ENCODE measurements around the gene MRFAP1. TPM values are rescaled to one million over a fixed set of nuclear protein-coding genes. Genes with fewer than 3 reads are reported as not detected.

The MRFAP1 gene
- total and polyA plus RNA-seq, 2 donors (not counting 1 experiment from before 2014, with no cell fraction given): 54.8 to 113 TPM

DNA sequence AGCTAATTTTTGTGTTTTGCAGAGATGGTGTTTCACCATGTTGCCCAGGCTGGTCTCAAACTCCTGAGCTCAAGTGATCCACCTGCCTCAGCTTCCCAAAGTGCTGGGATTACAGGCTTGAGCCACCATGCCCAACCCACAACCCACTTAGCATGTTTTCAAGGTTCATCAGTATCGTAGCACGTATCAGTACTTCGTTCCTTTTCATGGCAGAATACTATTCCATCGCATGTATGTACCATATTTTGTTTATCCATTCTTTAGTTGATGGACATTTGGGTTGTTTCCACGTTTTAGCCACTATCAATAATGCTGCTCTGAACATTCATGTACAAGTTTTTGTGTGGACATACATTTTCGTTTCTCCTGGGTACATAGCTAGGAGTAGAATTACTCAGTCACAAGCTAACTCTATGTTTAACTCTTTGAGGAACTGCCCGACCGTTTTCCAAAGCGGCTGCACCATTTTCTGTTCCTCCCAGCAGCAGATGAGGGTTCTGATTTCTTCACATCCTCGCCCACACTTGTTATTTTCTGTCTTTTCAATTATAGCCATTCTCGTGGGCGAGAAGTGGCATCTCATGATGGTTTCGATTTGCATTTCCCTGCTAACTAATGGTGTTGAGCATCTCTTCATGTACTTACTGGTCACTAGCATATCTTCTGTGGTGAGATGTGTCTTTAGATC is 33.0 kb upstream of the MRFAP1 start:
- H2AFZ ChIP-seq (ENCODE audit: insufficient read depth, low read depth, low read length, poor library complexity, severe bottlenecking): no peak overlapping the region
- no peaks in the 10 kb centered on the region for H3K4me1 ChIP-seq (ENCODE audit: control insufficient read depth in 2 of 2, insufficient read depth in 2 of 2, low read length in 2 of 2)
- TF ChIP-seq, protein P1, sequence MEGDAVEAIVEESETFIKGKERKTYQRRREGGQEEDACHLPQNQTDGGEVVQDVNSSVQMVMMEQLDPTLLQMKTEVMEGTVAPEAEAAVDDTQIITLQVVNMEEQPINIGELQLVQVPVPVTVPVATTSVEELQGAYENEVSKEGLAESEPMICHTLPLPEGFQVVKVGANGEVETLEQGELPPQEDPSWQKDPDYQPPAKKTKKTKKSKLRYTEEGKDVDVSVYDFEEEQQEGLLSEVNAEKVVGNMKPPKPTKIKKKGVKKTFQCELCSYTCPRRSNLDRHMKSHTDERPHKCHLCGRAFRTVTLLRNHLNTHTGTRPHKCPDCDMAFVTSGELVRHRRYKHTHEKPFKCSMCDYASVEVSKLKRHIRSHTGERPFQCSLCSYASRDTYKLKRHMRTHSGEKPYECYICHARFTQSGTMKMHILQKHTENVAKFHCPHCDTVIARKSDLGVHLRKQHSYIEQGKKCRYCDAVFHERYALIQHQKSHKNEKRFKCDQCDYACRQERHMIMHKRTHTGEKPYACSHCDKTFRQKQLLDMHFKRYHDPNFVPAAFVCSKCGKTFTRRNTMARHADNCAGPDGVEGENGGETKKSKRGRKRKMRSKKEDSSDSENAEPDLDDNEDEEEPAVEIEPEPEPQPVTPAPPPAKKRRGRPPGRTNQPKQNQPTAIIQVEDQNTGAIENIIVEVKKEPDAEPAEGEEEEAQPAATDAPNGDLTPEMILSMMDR (IDR thresholded peaks at IDR 0.05): no peak
- TF ChIP-seq EZH2 (IDR thresholded peaks at IDR 0.05; ENCODE audit: borderline replicate concordance, insufficient read depth, low read depth, low read length, poor library complexity, severe bottlenecking): no peak
- H3K27ac ChIP-seq (ENCODE audit: low read length in 2 of 2): no peak overlapping the region
- no CpG with 5 or more reads among the region's 13 CpGs for WGBS (ENCODE audit: insufficient coverage)
- peaks cover 0 to 33% (median 6%) of the 10 kb centered on the region in 3 donors for H3K9me3 ChIP-seq (ENCODE audit: control extremely low read depth in 1 of 3, control insufficient read depth in 2 of 3, insufficient read depth in 1 of 3, low read length in 2 of 3)
- H3K36me3 ChIP-seq (replicated peaks in 1 of 2; ENCODE audit: control extremely low read depth in 1 of 2, control insufficient read depth in 1 of 2, extremely low read depth in 1 of 2, insufficient read depth in 2 of 2, low read length in 1 of 2): peaks cover 7 to 87% of the 10 kb centered on the region in 2 experiments
- H3K4me2 ChIP-seq (replicated peaks; ENCODE audit: low read depth, low read length, poor library complexity, severe bottlenecking): no peak overlapping the region
- intact Hi-C loops (cut with micrococcal nuclease): no loop called here
- H3K4me3 ChIP-seq (ENCODE audit: control extremely low read depth in 1 of 5, extremely low read depth in 1 of 5, insufficient read depth in 1 of 5, low read depth in 2 of 5, low read length in 4 of 5): no peak overlapping the region
- Mint-ChIP-seq H3K9me3 (ENCODE audit: insufficient read depth) (no peaks in the 10 kb centered on the region), H3K27me3 (no peaks in the 10 kb centered on the region), H3K4me3 (no peak overlapping the region), H3K4me1 (peaks cover 2% of the 10 kb centered on the region), H3K27ac (no peak overlapping the region)
- no peaks in the 10 kb centered on the region for H3K27me3 ChIP-seq (replicated peaks in 1 of 4; ENCODE audit: control extremely low read depth in 1 of 4, control insufficient read depth in 3 of 4, insufficient read depth in 4 of 4, low read length in 3 of 4)
- H3K79me2 ChIP-seq (ENCODE audit: control insufficient read depth, insufficient read depth, low read length): no peaks in the 10 kb centered on the region
- no peaks in the 10 kb centered on the region for H4K20me1 ChIP-seq (ENCODE audit: control insufficient read depth, insufficient read depth, low read length, poor library complexity, severe bottlenecking)
- ATAC-seq (ENCODE audit: low read depth) (no peak), DNase-seq (no peak)
- POLR2A ChIA-PET: no interaction called here
- CTCF ChIA-PET: no interaction called here
- no peak overlapping the region for H3K9ac ChIP-seq (ENCODE audit: low read length)

DNA sequence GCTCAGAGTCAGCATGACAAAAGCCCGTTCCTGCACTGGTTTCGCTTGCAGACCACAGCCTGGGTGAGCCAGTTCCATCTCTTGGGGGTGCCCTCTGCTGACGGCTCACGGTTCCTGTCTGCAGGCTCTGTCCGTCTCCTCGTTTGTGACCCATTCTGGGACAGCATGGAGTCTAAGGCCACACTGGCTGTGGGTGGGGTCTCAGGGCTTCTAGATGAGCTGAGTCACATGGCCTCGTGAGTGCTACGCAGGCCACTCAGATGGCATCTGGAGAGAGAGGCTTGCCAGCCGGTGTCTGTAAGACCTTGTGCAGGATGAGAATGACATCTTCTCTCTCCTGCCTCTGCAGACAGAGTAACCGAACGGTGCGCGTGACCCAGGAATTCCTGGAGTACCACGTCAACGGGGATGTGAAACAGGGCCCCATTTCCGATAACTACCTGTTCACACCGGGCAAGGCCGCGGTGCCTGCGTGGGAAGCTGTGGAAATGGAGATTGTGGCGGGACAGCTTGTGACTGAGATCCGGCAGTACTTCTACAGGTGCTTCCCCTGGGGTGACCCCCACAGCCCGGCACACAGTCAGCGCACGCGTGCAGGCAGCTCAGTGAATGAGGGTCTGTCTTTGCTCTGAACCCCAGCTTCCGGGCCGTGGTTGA is 31.6 kb upstream of the MRFAP1 start:
- peaks cover 7 to 85% of the 10 kb centered on the region in 2 experiments for H3K36me3 ChIP-seq (replicated peaks in 1 of 2; ENCODE audit: control extremely low read depth in 1 of 2, control insufficient read depth in 1 of 2, extremely low read depth in 1 of 2, insufficient read depth in 2 of 2, low read length in 1 of 2)
- POLR2A ChIA-PET: no interaction called here
- no peak overlapping the region for H3K27ac ChIP-seq (ENCODE audit: low read length in 2 of 2)
- Mint-ChIP-seq H3K9me3 (ENCODE audit: insufficient read depth) (no peaks in the 10 kb centered on the region), H3K27me3 (no peaks in the 10 kb centered on the region), H3K4me1 (peaks cover 2% of the 10 kb centered on the region), H3K4me3 (no peak overlapping the region), H3K27ac (no peak overlapping the region)
- 95% methylated on average over 28 of the region's 28 CpGs for WGBS (ENCODE audit: insufficient coverage)
- CTCF ChIA-PET: interaction anchor here (0.6 kb wide), 1 partner anchor 31 kb away, joined by 3 read pairs; no protein-coding TSS in a partner anchor
- no peak overlapping the region for H3K4me2 ChIP-seq (replicated peaks; ENCODE audit: low read depth, low read length, poor library complexity, severe bottlenecking)
- no peak overlapping the region for H3K9ac ChIP-seq (ENCODE audit: low read length)
- no peak overlapping the region for H3K4me3 ChIP-seq (ENCODE audit: control extremely low read depth in 1 of 5, extremely low read depth in 1 of 5, insufficient read depth in 1 of 5, low read depth in 2 of 5, low read length in 4 of 5)
- H3K4me1 ChIP-seq (ENCODE audit: control insufficient read depth in 2 of 2, insufficient read depth in 2 of 2, low read length in 2 of 2): no peaks in the 10 kb centered on the region
- no peaks in the 10 kb centered on the region for H4K20me1 ChIP-seq (ENCODE audit: control insufficient read depth, insufficient read depth, low read length, poor library complexity, severe bottlenecking)
- H3K27me3 ChIP-seq (replicated peaks in 1 of 4; ENCODE audit: control extremely low read depth in 1 of 4, control insufficient read depth in 3 of 4, insufficient read depth in 4 of 4, low read length in 3 of 4): no peaks in the 10 kb centered on the region
- ATAC-seq (ENCODE audit: low read depth) (no peak), DNase-seq (no peak)
- TF ChIP-seq, protein P1 (IDR thresholded peaks at IDR 0.05): no peak
- no peaks in the 10 kb centered on the region for H3K79me2 ChIP-seq (ENCODE audit: control insufficient read depth, insufficient read depth, low read length)
- peaks cover 0 to 28% (median 6%) of the 10 kb centered on the region in 3 donors for H3K9me3 ChIP-seq (ENCODE audit: control extremely low read depth in 1 of 3, control insufficient read depth in 2 of 3, insufficient read depth in 1 of 3, low read length in 2 of 3)
- no peak overlapping the region for H2AFZ ChIP-seq (ENCODE audit: insufficient read depth, low read depth, low read length, poor library complexity, severe bottlenecking)
- intact Hi-C loops (cut with micrococcal nuclease): no loop called here

Data from B cell (primary cell).